SHP77 treated with DMSO at 0.1 percent for 48 hours (cell line): Measurements from ENCODE around the gene SLC35E3.
"Not testable (repeated sequence)": the region's sequence is repeated elsewhere in the genome, so short reads cannot be mapped to it uniquely, and the experiment has no call there.

Experiments
- DNase-seq: peaks from one replicate; lab custom pipeline; 2025; lab: John Stamatoyannopoulos, UW

Gene SLC35E3

GRCh38 chr12:68814490-68815231 lies 68.7 kb downstream of the SLC35E3 start:
- DNase-seq, result no peak

GRCh38 chr12:68815232-68815927 lies 69.4 kb downstream of the SLC35E3 start:
- no peak for DNase-seq

GRCh38 chr12:68815928-68816800 lies 70.2 kb downstream of the SLC35E3 start:
- DNase-seq, result no peak

- DNase-seq, result not testable (repeated sequence)
Observed at GRCh38 chr12:68819481-68819880, 73.5 kb downstream of the SLC35E3 start.

GRCh38 chr12:68821357-68822188 lies 75.6 kb downstream of the SLC35E3 start:
- no peak for DNase-seq

- DNase-seq, result no peak
Observed at GRCh38 chr12:68823696-68824095, 77.7 kb downstream of the SLC35E3 start.

GRCh38 chr12:68824131-68824530 lies 78.2 kb downstream of the SLC35E3 start:
- no peak for DNase-seq

- DNase-seq, result no peak
Observed at GRCh38 chr12:68824597-68825250, 78.7 kb downstream of the SLC35E3 start.

GRCh38 chr12:68825569-68826217 lies 79.7 kb downstream of the SLC35E3 start:
- no peak for DNase-seq

- DNase-seq, result no peak
Observed at GRCh38 chr12:68827895-68828671, 82.1 kb downstream of the SLC35E3 start.

GRCh38 chr12:68828672-68829068 lies 82.7 kb downstream of the SLC35E3 start:
- DNase-seq, result no peak
